Mucosa of descending colon (tissue), 3 donors: ENCODE results near the gene SPDYE6. TPM values are rescaled to one million over a fixed set of nuclear protein-coding genes. Genes with fewer than 3 reads are reported as not detected.

ENCODE experiments used
- ATAC-seq: fragments of 200-7000 bp; cut with Tn5 transposase; one replicate; pipeline ENCODE4 v1.9.1; 2020; ENCODE audit warnings: mild to moderate bottlenecking, moderate library complexity
- DNase-seq, 3 donors: peaks; one replicate each; pipeline ENCODE4 v3.0.0-alpha.2; 2020
- H3K36me3 ChIP-seq: fragments of 200-600 bp; one replicate; pipeline ENCODE4 v1.8.0; 2021; ENCODE audit warnings: low read depth, mild to moderate bottlenecking
- H3K4me1 ChIP-seq: fragments of 200-600 bp; one replicate; pipeline ENCODE4 v1.8.0; 2021; ENCODE audit warnings: low read depth, mild to moderate bottlenecking
- H3K4me3 ChIP-seq: fragments of 200-600 bp; one replicate; pipeline ENCODE4 v1.8.0; 2021; ENCODE audit warnings: mild to moderate bottlenecking
- H3K9me3 ChIP-seq: fragments of 200-600 bp; one replicate; pipeline ENCODE4 v1.8.0; 2021; ENCODE audit warnings: mild to moderate bottlenecking
- CTCF ChIP-seq: fragments of 200-600 bp; IDR thresholded peaks from one replicate; pipeline ENCODE4 v1.8.0; 2022; ENCODE audit warnings: antibody characterized with exemption, mild to moderate bottlenecking
- intact Hi-C, 2 donors: fragments of 100-400 bp; cut with DNase I in 1 of 2; cut with micrococcal nuclease in 1 of 2; formaldehyde crosslinking; loops; one replicate each; pipeline versions ENCODE4 v1.11.0 to v1.11.1; 2022; cut with DNase I, micrococcal nuclease
- total RNA-seq, 3 donors: library from RNA; stranded (reverse); fragmentation: NEBNext Ultra II Directional in 2 of 3; extraction: Animal tissue kit (Norgen Biotek cat#: 25700) in 2 of 3; gene quantifications; one replicate each; pipeline versions ENCODE4 v1.2.1 to v1.2.4, GENCODE V29; 2021 to 2023
- donor health status: DM: no; HTN: no; CAD: no; lungs with moderate emphysema.
- donor health status: DM: no; HTN: no; CAD: no.
- donor health status: DM: no; HTN: yes; CAD: no.

SPDYE6 gene
- total RNA-seq, 3 donors from 2014 or later: not detected

- no peaks in the 10 kb centered on the region for H3K36me3 ChIP-seq
- H3K4me3 ChIP-seq: no peak overlapping the region
- ATAC-seq: peak; percentile 4
- H3K9me3 ChIP-seq: no peaks in the 10 kb centered on the region
- no peaks in the 10 kb centered on the region for H3K4me1 ChIP-seq
- no peak for DNase-seq
- intact Hi-C loops: no loop called here
- no peak for TF ChIP-seq CTCF
Measured at GRCh38 chr7:102320601-102321350, 35.5 kb downstream of the SPDYE6 start.

GRCh38 chr7:102320181-102320580 is 36.1 kb downstream of the SPDYE6 start:
- no peak overlapping the region for H3K4me3 ChIP-seq
- no peaks in the 10 kb centered on the region for H3K36me3 ChIP-seq
- no peak for ATAC-seq
- no peak for DNase-seq
- intact Hi-C loops: no loop called here
- no peaks in the 10 kb centered on the region for H3K4me1 ChIP-seq
- H3K9me3 ChIP-seq: no peaks in the 10 kb centered on the region
- TF ChIP-seq CTCF: no peak

GRCh38 chr7:102319671-102320070 is 36.6 kb downstream of the SPDYE6 start:
- Histone ChIP-seq H3K36me3 (no peaks in the 10 kb centered on the region), H3K9me3 (no peaks in the 10 kb centered on the region), H3K4me3 (no peak overlapping the region), H3K4me1 (no peaks in the 10 kb centered on the region)
- intact Hi-C loops: no loop called here
- ATAC-seq (no peak), DNase-seq (no peak)
- TF ChIP-seq CTCF: no peak

GRCh38 chr7:102318482-102318971 is 37.7 kb downstream of the SPDYE6 start:
- DNase-seq (no peak), ATAC-seq (peak; percentile 57)
- no peak overlapping the region for H3K4me3 ChIP-seq
- no peaks in the 10 kb centered on the region for H3K36me3 ChIP-seq
- H3K9me3 ChIP-seq: no peaks in the 10 kb centered on the region
- no peak for TF ChIP-seq CTCF
- H3K4me1 ChIP-seq: no peaks in the 10 kb centered on the region
- intact Hi-C loops: no loop called here

- ATAC-seq (no peak), DNase-seq (no peak)
- no peak for TF ChIP-seq CTCF
- Histone ChIP-seq H3K9me3 (no peaks in the 10 kb centered on the region), H3K36me3 (no peaks in the 10 kb centered on the region), H3K4me1 (no peaks in the 10 kb centered on the region), H3K4me3 (no peak overlapping the region)
- intact Hi-C loops: no loop called here
Measured at GRCh38 chr7:102317231-102318059, 38.8 kb downstream of the SPDYE6 start.
